A549 (cell line): ENCODE measurements around the gene CNTN5. TPM values are rescaled to one million over a fixed set of nuclear protein-coding genes. Genes with fewer than 3 reads are reported as not detected.

Source experiments
- ATAC-seq, 2 experiments: fragments of 200-7000 bp in 1 of 2; fragments of >200 bp in 1 of 2; cut with Nextera tagmentation in 1 of 2; cut with Tn5 transposase in 1 of 2; 3 replicates each; pipeline versions ENCODE4 v1.8.0 to v1.9.1; 2018 to 2020; ENCODE audit warnings: mild to moderate bottlenecking in 1 of 2, moderate library complexity in 1 of 2
- CTCF ChIA-PET: fragments of 300-600 bp; sonication (Branson Sonifier 250); formaldehyde crosslinking; extraction: SDS; loops from one replicate; lab custom pipeline; 2021; ENCODE audit warnings: antibody characterized with exemption, inconsistent platforms; lab: Yijun Ruan, JAX
- POLR2A ChIA-PET: fragments of 350-600 bp; formaldehyde crosslinking; extraction: SDS; loops from one replicate; lab custom pipeline; 2021; ENCODE audit warnings: antibody characterized with exemption, inconsistent platforms; lab: Yijun Ruan, JAX
- DNase-seq, 2 experiments: peaks; one replicate each; pipeline versions ENCODE4 v3.0.0 to v3.0.0-alpha.2; 2011 to 2016; ENCODE audit warnings: low read depth in 1 of 2, low spot score in 1 of 2
- FAIRE-seq: peaks from 2 replicates; lab custom pipeline; 2011; peaks lifted over from hg19 to GRCh38; lab: Jason Lieb, UNC
- H3K27ac ChIP-seq, 2 experiments: fragments of >200 bp; sonication (Bioruptor Twin); formaldehyde crosslinking; 3 replicates each; pipeline ENCODE4 v1.5.1; 2016 to 2017
- H3K4me1 ChIP-seq: fragments of >200 bp; sonication (Bioruptor Twin); formaldehyde crosslinking; 3 replicates; pipeline ENCODE4 v1.6.1; 2016
- H3K4me2 ChIP-seq: fragments of >200 bp; sonication (Bioruptor Twin); formaldehyde crosslinking; 3 replicates; pipeline ENCODE4 v1.6.1; 2016
- H3K4me3 ChIP-seq: fragments of >200 bp; sonication (Bioruptor Twin); formaldehyde crosslinking; 3 replicates; pipeline ENCODE4 v1.5.1; 2016
- H3K9me3 ChIP-seq: fragments of >200 bp; sonication (Bioruptor Twin); formaldehyde crosslinking; 3 replicates; pipeline ENCODE4 v1.6.1; 2016
- ATOH8 ChIP-seq: fragments of 250-450 bp; sonication (Bioruptor Pico); IDR thresholded peaks from 2 replicates; pipeline ENCODE4 v1.5.0; 2020; ENCODE audit warnings: low read depth, mild to moderate bottlenecking, moderate library complexity
- BHLHE40 ChIP-seq: IDR thresholded peaks from 2 replicates; pipeline ENCODE4 v1.6.1; 2012; ENCODE audit warnings: low read depth, low read length, inconsistent platforms
- CEBPB ChIP-seq, 2 experiments: fragments of >200 bp in 1 of 2; sonication (Bioruptor Twin) in 1 of 2; formaldehyde crosslinking in 1 of 2; IDR thresholded peaks; 2 replicates each; pipeline ENCODE4 v1.6.1; 2012 to 2016
- CHD2 ChIP-seq: fragments of 150-350 bp; IDR thresholded peaks from 2 replicates; pipeline ENCODE4 v1.6.1; 2014; ENCODE audit warnings: low read length; ENCODE audit not compliant: partially characterized antibody
- EHF ChIP-seq: fragments of 250-450 bp; sonication (Bioruptor Pico); IDR thresholded peaks from 2 replicates; pipeline ENCODE4 v1.5.0; 2020; ENCODE audit warnings: mild to moderate bottlenecking
- EHMT2 ChIP-seq: fragments of 200-600 bp; sonication (generic); IDR thresholded peaks from 2 replicates; pipeline ENCODE4 v1.6.1; 2016; ENCODE audit warnings: antibody characterized with exemption, low read depth, mild to moderate bottlenecking, moderate library complexity
- ELK1 ChIP-seq: fragments of 150-350 bp; IDR thresholded peaks from 2 replicates; pipeline ENCODE4 v1.6.1; 2014; ENCODE audit warnings: low read depth, mild to moderate bottlenecking, low read length
- EP300 ChIP-seq, 2 experiments: fragments of >200 bp; sonication (Bioruptor Twin); formaldehyde crosslinking; IDR thresholded peaks; 2 replicates in 1 of 2; 3 replicates in 1 of 2; pipeline ENCODE4 v1.6.1; 2016 to 2017
- ESRRA ChIP-seq: fragments of 150-350 bp; IDR thresholded peaks from 2 replicates; pipeline ENCODE4 v1.6.1; 2014; ENCODE audit warnings: mild to moderate bottlenecking, low read length, borderline replicate concordance
- GATA3 ChIP-seq: IDR thresholded peaks from 2 replicates; pipeline ENCODE4 v1.6.1; 2012; ENCODE audit warnings: borderline replicate concordance
- HDAC2 ChIP-seq: fragments of 200-600 bp; sonication (generic); IDR thresholded peaks from 2 replicates; pipeline ENCODE4 v1.6.1; 2016
- HES2 ChIP-seq: fragments of >200 bp; sonication (Bioruptor Twin); formaldehyde crosslinking; IDR thresholded peaks from 2 replicates; pipeline ENCODE4 v1.6.1; 2016
- HOXB13 ChIP-seq: fragments of 250-450 bp; sonication (Bioruptor Pico); IDR thresholded peaks from 2 replicates; pipeline ENCODE4 v1.5.0; 2020; ENCODE audit warnings: low read depth, mild to moderate bottlenecking, moderate library complexity
- JUNB ChIP-seq: fragments of >200 bp; sonication (Bioruptor Twin); formaldehyde crosslinking; IDR thresholded peaks from 2 replicates; pipeline ENCODE4 v1.6.1; 2016
- KDM1A ChIP-seq: fragments of 200-600 bp; sonication (generic); IDR thresholded peaks from 2 replicates; pipeline ENCODE4 v1.6.1; 2016; ENCODE audit warnings: low read depth, mild to moderate bottlenecking
- NFE2L2 ChIP-seq: fragments of 150-350 bp; conservative IDR thresholded peaks from 2 replicates; pipeline ENCODE4 v1.6.1; 2014; ENCODE audit warnings: low read length
- NPAS2 ChIP-seq: fragments of 250-450 bp; sonication (Bioruptor Pico); IDR thresholded peaks from 2 replicates; pipeline ENCODE4 v1.8.0; 2022; ENCODE audit warnings: mild to moderate bottlenecking, moderate library complexity, borderline replicate concordance
- POLR2A ChIP-seq: IDR thresholded peaks from 2 replicates; pipeline ENCODE4 v1.6.1; 2012; ENCODE audit warnings: mild to moderate bottlenecking, low read length
- RAD21 ChIP-seq, 2 experiments: fragments of >200 bp in 1 of 2; sonication (Bioruptor Twin) in 1 of 2; formaldehyde crosslinking in 1 of 2; IDR thresholded peaks in 1 of 2; conservative IDR thresholded peaks in 1 of 2; 2 replicates in 1 of 2; 3 replicates in 1 of 2; pipeline ENCODE4 v1.6.1; 2012 to 2018; ENCODE audit warnings: inconsistent platforms in 1 of 2
- RNF2 ChIP-seq: fragments of 200-600 bp; sonication (generic); IDR thresholded peaks from 2 replicates; pipeline ENCODE4 v1.6.1; 2016; ENCODE audit warnings: low read depth, mild to moderate bottlenecking, antibody characterized with exemption, moderate library complexity, borderline replicate concordance
- TFCP2L1 ChIP-seq: fragments of 250-450 bp; sonication (Bioruptor Pico); IDR thresholded peaks from 2 replicates; pipeline ENCODE4 v1.5.0; 2021; ENCODE audit warnings: mild to moderate bottlenecking
- ZC3H11A ChIP-seq: fragments of 450-650 bp; IDR thresholded peaks from 2 replicates; pipeline ENCODE4 v1.6.1; 2014; ENCODE audit warnings: antibody characterized with exemption, mild to moderate bottlenecking
- ZFP36 ChIP-seq: fragments of 450-650 bp; IDR thresholded peaks from 2 replicates; pipeline ENCODE4 v1.6.1; 2014; ENCODE audit warnings: borderline replicate concordance; ENCODE audit not compliant: partially characterized antibody
- ZNF302 ChIP-seq: fragments of 250-450 bp; sonication (Bioruptor Pico); IDR thresholded peaks from 2 replicates; pipeline ENCODE4 v1.9.0; 2021; ENCODE audit warnings: inconsistent platforms, mild to moderate bottlenecking, moderate library complexity
- ZSCAN20 ChIP-seq: fragments of 250-450 bp; sonication (Bioruptor Pico); IDR thresholded peaks from 2 replicates; pipeline ENCODE4 v1.8.0; 2022; ENCODE audit warnings: mild to moderate bottlenecking, moderate library complexity
- WGBS: methylation state at CpG from one replicate; pipeline ENCODE4 v1.1.6; 2017; ENCODE audit errors: missing lambda C conversion rate; 5-methylcytosine and 5-hydroxymethylcytosine counted together
- polyA plus RNA-seq, 4 experiments: library from polyadenylated mRNA; depleted of rRNA in 3 of 4; stranded (reverse); fragments of >200 nt; fragmentation: RNase III in 1 of 4; extraction: RNeasy Plus Mini Kit Qiagen cat#74134 plus additional on column Dnase treatment in 1 of 4; gene quantifications; 2 replicates in 3 of 4; 3 replicates in 1 of 4; pipeline ENCODE4 v1.2.3, GENCODE V29; 2011 to 2017
- TF ChIP-seq, protein P1 (sequence below): fragments of 450-650 bp; IDR thresholded peaks from 2 replicates; pipeline ENCODE4 v1.6.1; 2014; ENCODE audit warnings: antibody characterized with exemption
- TF ChIP-seq, protein P2 (sequence below): IDR thresholded peaks from 2 replicates; pipeline ENCODE4 v1.6.1; 2012
- TF ChIP-seq, protein P3 (sequence below): IDR thresholded peaks from 2 replicates; pipeline ENCODE4 v1.6.1; 2012; ENCODE audit warnings: low read depth, borderline replicate concordance

CNTN5 gene
- polyA plus RNA-seq, 2 of the 4 experiments (the other 2 are of a cell fraction): 0.08 TPM; not detected in 1

DNA sequence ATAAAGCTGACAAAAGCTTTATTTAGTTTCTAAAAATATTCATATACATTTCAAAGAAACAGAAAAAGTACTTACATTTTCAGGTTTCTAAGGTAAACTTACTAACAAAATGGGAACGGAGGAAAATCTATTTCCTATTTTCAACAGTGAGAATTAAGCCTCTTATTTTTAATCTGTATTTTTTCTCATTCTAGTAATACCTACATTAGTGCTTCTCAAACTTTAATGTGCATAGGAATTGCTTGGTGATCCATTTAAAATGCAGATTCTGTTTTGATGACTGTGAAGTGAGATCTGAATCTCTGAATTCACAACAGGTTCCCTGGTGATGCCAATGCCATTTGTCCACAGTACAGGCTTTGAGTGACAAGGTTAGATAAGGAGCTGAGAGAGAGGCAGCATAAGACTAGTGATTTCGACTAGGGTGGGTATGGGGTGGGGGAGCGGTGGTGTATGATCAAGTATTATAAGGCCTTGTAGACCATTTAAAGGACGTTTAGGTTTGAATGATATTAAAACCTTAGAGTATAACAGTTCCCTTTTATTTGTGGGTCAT is 402.8 kb downstream of the CNTN5 start:
- FAIRE-seq (no peak), ATAC-seq (no peak), DNase-seq (no peak)
- H3K4me1 ChIP-seq: no peaks in the 10 kb centered on the region
- H3K4me2 ChIP-seq: no peak overlapping the region; the same call in 2 of the 3 replicates
- H3K4me3 ChIP-seq: no peak overlapping the region
- ChIA-PET CTCF (no interaction called here), POLR2A (no interaction called here)
- WGBS: 53% methylated on average over 4 of the region's 4 CpGs
- no peak for TF ChIP-seq EHMT2
- TF ChIP-seq ELK1: no peak
- TF ChIP-seq ZFP36: no peak
- TF ChIP-seq HDAC2: no peak
- TF ChIP-seq, protein P1, sequence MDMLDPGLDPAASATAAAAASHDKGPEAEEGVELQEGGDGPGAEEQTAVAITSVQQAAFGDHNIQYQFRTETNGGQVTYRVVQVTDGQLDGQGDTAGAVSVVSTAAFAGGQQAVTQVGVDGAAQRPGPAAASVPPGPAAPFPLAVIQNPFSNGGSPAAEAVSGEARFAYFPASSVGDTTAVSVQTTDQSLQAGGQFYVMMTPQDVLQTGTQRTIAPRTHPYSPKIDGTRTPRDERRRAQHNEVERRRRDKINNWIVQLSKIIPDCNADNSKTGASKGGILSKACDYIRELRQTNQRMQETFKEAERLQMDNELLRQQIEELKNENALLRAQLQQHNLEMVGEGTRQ: no peak
- TF ChIP-seq ZC3H11A: no peak
- no peak for TF ChIP-seq POLR2A
- TF ChIP-seq EHF (CRISPR knock-in tag): no peak
- TF ChIP-seq, protein P2, sequence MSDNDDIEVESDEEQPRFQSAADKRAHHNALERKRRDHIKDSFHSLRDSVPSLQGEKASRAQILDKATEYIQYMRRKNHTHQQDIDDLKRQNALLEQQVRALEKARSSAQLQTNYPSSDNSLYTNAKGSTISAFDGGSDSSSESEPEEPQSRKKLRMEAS: no peak
- no peak for TF ChIP-seq CHD2
- TF ChIP-seq NFE2L2: no peak
- TF ChIP-seq NPAS2 (CRISPR knock-in tag): no peak
- no peak for TF ChIP-seq JUNB
- TF ChIP-seq, protein P3, sequence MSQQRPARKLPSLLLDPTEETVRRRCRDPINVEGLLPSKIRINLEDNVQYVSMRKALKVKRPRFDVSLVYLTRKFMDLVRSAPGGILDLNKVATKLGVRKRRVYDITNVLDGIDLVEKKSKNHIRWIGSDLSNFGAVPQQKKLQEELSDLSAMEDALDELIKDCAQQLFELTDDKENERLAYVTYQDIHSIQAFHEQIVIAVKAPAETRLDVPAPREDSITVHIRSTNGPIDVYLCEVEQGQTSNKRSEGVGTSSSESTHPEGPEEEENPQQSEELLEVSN: no peak
- no peak for TF ChIP-seq CEBPB (IDR thresholded peaks at IDR 0.05)
- no peak for TF ChIP-seq RNF2
- no peak for TF ChIP-seq EP300 (IDR thresholded peaks at IDR 0.05)
- TF ChIP-seq TFCP2L1 (CRISPR knock-in tag): no peak
- no peak for TF ChIP-seq HOXB13
- H3K27ac ChIP-seq: no peak overlapping the region
- H3K9me3 ChIP-seq: no peaks in the 10 kb centered on the region

- Histone ChIP-seq H3K4me2 (no peak overlapping the region), H3K4me1 (no peaks in the 10 kb centered on the region), H3K4me3 (no peak overlapping the region), H3K27ac (no peak overlapping the region), H3K9me3 (no peaks in the 10 kb centered on the region)
- FAIRE-seq: no peak
- POLR2A ChIA-PET: no interaction called here
- CTCF ChIA-PET: no interaction called here
- DNase-seq: no peak
- 79% methylated on average over 12 of the region's 12 CpGs for WGBS
- no peak for ATAC-seq
- no peak for TF ChIP-seq ESRRA
- no peak for TF ChIP-seq CHD2
- no peak for TF ChIP-seq RAD21 (conservative IDR thresholded peaks at IDR 0.05 in 1 of 2, IDR thresholded peaks at IDR 0.05 in 1 of 2)
- TF ChIP-seq TFCP2L1 (CRISPR knock-in tag): no peak
- no peak for TF ChIP-seq HES2
- no peak for TF ChIP-seq ATOH8 (CRISPR knock-in tag)
- no peak for TF ChIP-seq GATA3
- no peak for TF ChIP-seq NPAS2 (CRISPR knock-in tag)
- TF ChIP-seq ZNF302 (CRISPR knock-in tag): no peak
- TF ChIP-seq KDM1A: no peak
- TF ChIP-seq ZC3H11A: no peak
- TF ChIP-seq BHLHE40: no peak
- no peak for TF ChIP-seq JUNB
- TF ChIP-seq POLR2A: no peak
- no peak for TF ChIP-seq HDAC2
- TF ChIP-seq ZSCAN20 (CRISPR knock-in tag): no peak
These were observed 403.8 kb downstream of the CNTN5 start for GRCh38 chr11:99424313-99425084.
